HK-2 (cell line): ENCODE results near the gene SLAMF6.

ENCODE experiments used
- DNase-seq: peaks from one replicate; pipeline ENCODE4 v3.0.0-alpha.2; 2018; ENCODE audit not compliant: unreplicated experiment

The SLAMF6 gene

DNA sequence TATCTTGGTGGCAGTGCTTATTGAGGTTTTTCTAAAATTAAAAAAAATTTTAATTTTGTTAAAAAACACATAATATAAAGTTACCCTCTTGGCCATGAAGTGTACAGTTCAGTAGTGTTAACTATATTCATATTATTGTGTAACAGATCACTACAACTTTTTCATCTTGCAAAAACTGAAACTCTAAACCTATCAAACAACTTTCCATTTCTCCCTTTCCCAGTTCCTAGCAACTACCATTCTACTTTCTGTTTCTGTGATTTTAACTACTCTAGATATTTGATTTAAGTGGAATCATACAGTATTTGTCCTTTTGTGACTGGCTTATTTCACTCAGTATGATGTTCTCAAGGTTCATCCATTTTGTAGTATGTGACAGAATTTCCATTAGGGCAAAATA, 55.5 kb downstream of the SLAMF6 start:
- DNase-seq = no peak

GRCh38 chr1:160466961-160467360, 56.1 kb downstream of the SLAMF6 start:
- no peak for DNase-seq

GRCh38 chr1:160465123-160465522, 57.9 kb downstream of the SLAMF6 start:
- no peak for DNase-seq

DNA sequence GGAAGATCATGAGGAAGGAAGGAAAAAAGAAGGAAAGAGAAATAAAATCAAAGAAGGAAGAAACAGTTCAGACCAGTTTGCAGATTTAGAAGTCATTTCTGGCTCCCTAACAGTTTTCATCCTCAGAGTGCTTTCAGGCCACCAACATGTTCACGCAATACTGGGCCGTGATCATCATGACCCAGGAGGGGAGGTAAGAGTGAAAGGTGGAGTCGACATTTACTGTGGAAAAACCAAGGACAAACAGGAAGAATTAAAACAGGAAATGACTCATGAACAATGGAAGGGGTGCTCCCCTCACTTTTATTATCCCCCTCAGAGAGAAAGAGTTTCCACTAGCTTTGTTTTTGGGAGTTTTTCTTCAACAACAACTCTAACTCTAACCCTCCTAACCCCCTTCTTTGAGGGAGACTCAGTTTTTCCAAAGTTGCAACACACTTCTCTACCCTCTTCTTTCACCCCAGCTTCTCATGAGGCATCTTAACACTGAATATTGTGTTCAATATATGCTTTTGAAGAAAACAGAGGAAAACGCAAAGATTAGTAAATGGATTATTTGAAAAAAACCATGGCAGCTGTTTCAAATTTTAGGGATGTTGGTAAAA, 62.3 kb downstream of the SLAMF6 start:
- DNase-seq = no peak

- no peak for DNase-seq
These were observed 62.8 kb downstream of the SLAMF6 start for GRCh38 chr1:160460214-160460642.

DNA sequence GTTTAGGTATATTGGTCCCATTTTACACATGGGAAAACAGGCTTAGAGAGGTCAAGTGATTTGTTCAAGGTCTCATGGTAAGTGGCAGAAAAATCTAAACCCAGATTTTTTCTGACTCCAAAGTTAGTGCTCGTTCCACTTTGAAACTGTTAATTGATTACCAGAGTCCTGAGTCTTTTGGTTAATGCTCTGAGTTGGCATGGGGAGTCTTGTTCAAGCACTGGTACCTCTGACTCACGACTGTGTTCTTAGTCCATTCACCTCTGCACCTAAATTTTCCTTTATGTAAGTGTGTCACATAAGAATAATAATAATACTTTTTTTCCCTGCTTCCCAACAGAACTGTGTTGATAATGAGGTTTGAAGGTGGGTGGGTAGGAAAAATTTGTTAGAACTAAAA, 63.4 kb downstream of the SLAMF6 start:
- DNase-seq = no peak

GRCh38 chr1:160459056-160459455, 64.0 kb downstream of the SLAMF6 start:
- DNase-seq = no peak

DNA sequence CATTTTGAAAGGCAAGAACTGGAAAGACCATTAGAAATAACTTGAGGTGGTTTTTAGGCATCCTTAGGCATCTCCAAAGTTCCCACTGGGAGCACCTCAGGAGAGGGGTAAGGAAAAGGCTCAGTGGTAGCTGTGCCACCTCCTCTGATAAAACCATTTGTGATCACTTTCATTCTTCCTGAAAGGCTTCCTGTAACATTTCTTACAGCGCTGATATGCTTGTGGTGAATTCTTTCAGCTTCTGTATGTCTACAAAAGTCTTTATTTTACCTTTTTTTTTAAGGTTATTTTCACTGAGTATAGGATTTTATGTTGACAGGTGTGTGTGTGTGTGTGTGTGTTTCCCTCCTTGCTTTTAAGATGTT, 67.9 kb downstream of the SLAMF6 start:
- DNase-seq = no peak

DNA sequence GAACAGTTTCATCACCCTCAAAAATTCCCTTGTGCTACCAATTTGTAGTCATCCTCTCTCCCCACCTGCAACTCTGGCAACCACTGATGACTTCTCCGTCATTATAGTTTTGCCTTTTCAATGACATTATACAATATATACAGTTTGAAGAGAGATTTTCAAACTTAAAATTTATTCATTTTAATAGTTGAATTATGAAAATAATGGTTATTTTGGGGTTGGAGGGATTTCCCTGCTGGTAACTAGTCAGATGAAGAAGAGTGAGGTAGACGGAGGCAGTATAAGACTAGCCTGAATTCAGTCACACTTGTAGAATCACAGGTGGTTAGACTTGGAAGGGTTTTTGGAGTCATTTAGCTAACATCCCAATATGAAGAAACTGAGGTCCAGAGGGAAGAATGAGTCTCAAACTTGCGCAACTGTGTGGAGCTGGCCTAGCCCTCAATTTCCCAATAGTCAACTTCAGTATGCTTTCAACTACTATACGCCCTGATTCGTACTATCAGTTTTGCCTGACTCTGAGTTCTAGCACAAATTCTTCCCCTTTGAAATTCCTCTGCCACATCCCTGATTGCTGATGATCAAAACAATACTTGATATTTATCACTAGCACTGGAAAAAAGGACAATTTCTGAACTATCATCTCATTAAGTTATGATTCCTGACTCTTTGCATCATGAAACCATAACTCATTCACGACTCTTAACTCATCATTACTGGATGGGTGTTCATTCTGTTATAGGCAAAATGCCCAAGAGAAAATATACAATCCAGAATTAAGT, 68.5 kb downstream of the SLAMF6 start:
- DNase-seq = no peak

- DNase-seq = no peak
These were observed 69.6 kb downstream of the SLAMF6 start for GRCh38 chr1:160453443-160453842.

GRCh38 chr1:160451859-160452232, 71.2 kb downstream of the SLAMF6 start:
- DNase-seq = no peak

GRCh38 chr1:160451119-160451858, 71.8 kb downstream of the SLAMF6 start:
- no peak for DNase-seq

GRCh38 chr1:160449494-160449893, 73.6 kb downstream of the SLAMF6 start:
- no peak for DNase-seq

DNA sequence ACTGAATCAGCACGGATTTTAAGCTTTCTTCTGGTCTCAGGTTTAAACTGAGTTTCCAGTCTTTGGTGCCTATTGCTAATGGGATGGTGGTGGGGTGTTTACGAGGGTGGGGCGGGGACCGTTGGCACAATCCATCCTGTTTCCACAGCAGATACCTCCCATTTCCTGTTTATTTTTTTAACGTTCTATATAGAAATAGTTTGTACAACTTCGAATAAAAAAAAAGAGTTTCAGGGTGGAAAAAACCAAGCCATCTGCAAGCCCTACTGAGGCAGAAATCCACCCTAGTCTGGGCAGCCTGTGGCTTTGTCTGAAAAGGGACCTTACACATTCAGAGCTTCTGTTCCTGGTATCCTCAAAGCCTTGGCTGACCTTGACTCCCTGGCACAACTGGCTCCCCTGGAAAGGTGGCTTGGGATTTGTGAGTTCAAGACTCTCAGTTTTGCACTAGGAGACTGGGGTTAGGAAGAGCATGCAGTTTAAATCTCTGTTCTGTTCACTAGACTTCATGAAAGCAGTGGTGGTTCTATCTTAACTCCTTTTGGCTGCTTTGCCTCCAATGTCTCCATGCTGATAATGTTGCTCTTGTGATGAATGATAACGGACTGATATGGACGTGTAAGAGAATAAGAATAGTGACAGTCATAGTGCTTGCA, 76.0 kb downstream of the SLAMF6 start:
- no peak for DNase-seq

DNA sequence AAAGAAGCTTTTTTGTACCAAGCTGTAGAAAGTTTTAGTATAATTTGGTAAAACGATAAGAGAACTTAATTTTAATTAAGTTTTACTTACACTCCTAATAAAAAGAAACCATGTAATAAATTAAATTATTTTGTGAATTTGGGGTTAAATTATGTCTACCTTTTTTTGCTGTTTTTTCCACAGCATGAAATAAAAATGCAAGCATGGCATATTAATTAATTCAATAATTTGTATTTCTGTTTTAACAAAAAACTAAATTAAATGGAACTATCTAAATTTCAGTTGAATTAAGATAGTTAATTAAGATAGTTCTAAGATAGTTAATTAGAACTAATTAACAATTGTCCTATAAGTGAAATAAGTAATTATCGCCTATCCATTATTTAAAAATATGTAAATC, 83.3 kb downstream of the SLAMF6 start:
- DNase-seq = no peak

GRCh38 chr1:160438935-160439334, 84.1 kb downstream of the SLAMF6 start:
- no peak for DNase-seq

DNA sequence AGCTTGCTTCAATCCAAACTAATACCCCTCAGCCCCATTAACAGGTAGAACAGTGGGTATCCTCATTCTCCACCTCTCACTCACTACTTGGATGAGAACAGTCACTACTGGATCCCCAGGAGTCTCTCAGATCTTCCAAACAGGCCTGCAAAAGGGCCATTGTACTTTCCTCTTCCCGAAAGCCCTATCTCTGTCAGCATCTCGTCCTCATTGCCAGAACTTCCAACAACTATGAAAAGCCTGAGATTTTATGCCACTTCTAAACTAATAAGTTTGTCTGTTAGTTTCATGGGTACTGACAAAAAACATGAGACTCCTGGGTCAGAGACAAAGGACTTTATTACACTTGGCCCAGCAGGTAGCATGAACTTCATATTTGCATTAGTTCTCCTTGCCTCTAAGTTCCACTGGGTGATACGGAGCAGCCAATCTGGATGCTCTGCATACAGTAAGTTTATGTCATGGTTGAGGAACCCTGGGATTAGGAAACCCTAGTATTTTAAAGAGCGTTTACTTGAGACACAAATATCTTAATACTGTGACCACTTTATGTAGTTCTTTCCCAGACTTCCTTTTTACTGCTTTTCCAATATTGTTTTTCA, 84.6 kb downstream of the SLAMF6 start:
- DNase-seq = no peak

GRCh38 chr1:160437432-160438316, 85.4 kb downstream of the SLAMF6 start:
- no peak for DNase-seq

DNA sequence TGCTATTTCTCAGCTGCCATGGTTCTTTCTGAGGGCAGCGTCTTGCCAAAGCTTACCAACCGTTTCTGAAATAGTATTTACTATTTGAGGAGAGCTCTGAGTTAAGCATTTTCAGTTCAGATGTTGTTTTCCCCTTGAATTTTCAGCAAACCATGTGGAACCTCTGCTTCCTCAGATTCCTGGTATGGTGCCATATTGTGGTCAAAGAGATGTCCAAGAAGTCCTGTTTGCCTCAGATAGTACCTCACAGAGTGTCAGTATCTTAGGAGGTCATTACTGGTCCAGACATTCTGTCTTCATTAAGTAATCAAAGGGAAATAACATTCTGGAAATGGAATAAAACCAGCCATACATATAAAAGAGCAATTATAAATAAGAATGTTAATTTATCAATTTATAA, 86.1 kb downstream of the SLAMF6 start:
- no peak for DNase-seq
